Tibial nerve (tissue), 4 donors: ENCODE results near the gene MTSS2.

Experiments used
- CTCF ChIP-seq, 5 experiments: fragments of 200-600 bp in 3 of 5; fragments of 450-650 bp in 2 of 5; sonication (generic) in 3 of 5; IDR thresholded peaks; one replicate each; pipeline ENCODE4 v1.5.1; 2016 to 2019; ENCODE audit warnings: antibody characterized with exemption in 5 of 5, mild to moderate bottlenecking in 3 of 5, moderate library complexity in 2 of 5
- EP300 ChIP-seq, 2 donors: sonication (generic); formaldehyde crosslinking; IDR thresholded peaks; one replicate each; pipeline ENCODE4 v1.6.1; 2017; ENCODE audit warnings: antibody characterized with exemption in 2 of 2, mild to moderate bottlenecking in 1 of 2

- TF ChIP-seq EP300 (IDR thresholded peaks at IDR 0.05) (no peak), CTCF (IDR thresholded peaks at IDR 0.05) (no peak)
These were observed 37.9 kb upstream of the MTSS2 start for GRCh38 chr16:70723740-70724145.
